B cell (primary cell): ENCODE data around the gene HGFAC. TPM values are rescaled to one million over a fixed set of nuclear protein-coding genes. Genes with fewer than 3 reads are reported as not detected.

ENCODE experiments used
- ATAC-seq: fragments of 200-7000 bp; cut with Tn5 transposase; one replicate; pipeline ENCODE4 v1.10.0; 2021; ENCODE audit warnings: low read depth, mild to moderate bottlenecking, moderate number of reproducible peaks, moderate library complexity
- CTCF ChIA-PET: fragments of 350-600 bp; sonication (Branson Sonifier 250); formaldehyde crosslinking; loops from one replicate; lab custom pipeline; 2021; ENCODE audit warnings: antibody characterized with exemption, inconsistent platforms; lab: Charles Lee
- POLR2A ChIA-PET: fragments of 350-600 bp; sonication (Branson Sonifier 250); formaldehyde crosslinking; loops from one replicate; lab custom pipeline; 2021; ENCODE audit warnings: antibody characterized with exemption; lab: Charles Lee
- DNase-seq: peaks from one replicate; pipeline ENCODE4 v3.0.0; 2013
- H2AFZ ChIP-seq: 2 replicates; pipeline ENCODE4 v1.6.1; 2012; ENCODE audit warnings: mild to moderate bottlenecking, low read depth, low read length; ENCODE audit not compliant: insufficient read depth, poor library complexity, severe bottlenecking
- H3K27ac ChIP-seq, 2 donors: 1 replicate in 1 of 2; 2 replicates in 1 of 2; pipeline ENCODE4 v1.5.1; 2012 to 2013; ENCODE audit warnings: low read length in 2 of 2, mild to moderate bottlenecking in 2 of 2, moderate library complexity in 1 of 2
- H3K27me3 ChIP-seq, 4 experiments: fragments of 200-600 bp in 1 of 4; sonication (generic) in 1 of 4; replicated peaks in 1 of 4; 1 replicate in 2 of 4; 2 replicates in 2 of 4; pipeline versions ENCODE4 v1.6.1 to v1.7.0; 2013 to 2016; ENCODE audit warnings: low read length in 3 of 4, mild to moderate bottlenecking in 2 of 4, mixed read lengths in 1 of 4, moderate library complexity in 1 of 4; ENCODE audit not compliant: insufficient read depth in 4 of 4, control insufficient read depth in 3 of 4; ENCODE audit errors: control extremely low read depth in 1 of 4
- H3K36me3 ChIP-seq, 2 experiments: replicated peaks in 1 of 2; 1 replicate in 1 of 2; 2 replicates in 1 of 2; pipeline versions ENCODE4 v1.6.1 to v1.7.1; 2013; ENCODE audit warnings: low read length in 1 of 2; ENCODE audit not compliant: insufficient read depth in 2 of 2, control insufficient read depth in 1 of 2; ENCODE audit errors: control extremely low read depth in 1 of 2, extremely low read depth in 1 of 2
- H3K4me1 ChIP-seq, 2 donors: fragments of 200-600 bp in 1 of 2; sonication (generic) in 1 of 2; 1 replicate in 1 of 2; 2 replicates in 1 of 2; pipeline versions ENCODE4 v1.5.1 to v1.6.1; 2013 to 2017; ENCODE audit warnings: low read length in 2 of 2; ENCODE audit not compliant: control insufficient read depth in 2 of 2, insufficient read depth in 2 of 2
- H3K4me2 ChIP-seq: replicated peaks from 2 replicates; pipeline ENCODE3; 2012; ENCODE audit warnings: mild to moderate bottlenecking, low read depth, low read length; ENCODE audit not compliant: poor library complexity, severe bottlenecking
- H3K4me3 ChIP-seq, 5 experiments: fragments of 200-600 bp in 1 of 5; sonication (generic) in 1 of 5; 1 replicate in 3 of 5; 2 replicates in 2 of 5; pipeline versions ENCODE4 v1.5.1 to v1.7.0; 2011 to 2016; ENCODE audit warnings: low read length in 4 of 5, mild to moderate bottlenecking in 4 of 5, low read depth in 2 of 5, control low read depth in 1 of 5, moderate library complexity in 1 of 5; ENCODE audit not compliant: insufficient read depth in 1 of 5; ENCODE audit errors: control extremely low read depth in 1 of 5, extremely low read depth in 1 of 5
- H3K79me2 ChIP-seq: fragments of 200-600 bp; sonication (generic); one replicate; pipeline ENCODE4 v1.6.0; 2016; ENCODE audit warnings: low read length; ENCODE audit not compliant: control insufficient read depth, insufficient read depth
- H3K9ac ChIP-seq: fragments of 200-600 bp; sonication (generic); 2 replicates; pipeline ENCODE4 v1.6.1; 2017; ENCODE audit warnings: mild to moderate bottlenecking, low read length, moderate library complexity
- H3K9me3 ChIP-seq, 3 donors: one replicate each; pipeline versions ENCODE4 v1.6.1 to v1.7.1; 2013; ENCODE audit warnings: low read length in 2 of 3; ENCODE audit not compliant: control insufficient read depth in 2 of 3, insufficient read depth in 1 of 3; ENCODE audit errors: control extremely low read depth in 1 of 3
- H4K20me1 ChIP-seq: 2 replicates; pipeline ENCODE4 v1.6.0; 2012; ENCODE audit warnings: mild to moderate bottlenecking, low read length; ENCODE audit not compliant: insufficient read depth, control insufficient read depth, poor library complexity, severe bottlenecking
- H3K27ac Mint-ChIP-seq: one replicate; pipeline ENCODE4 v1.8.0; 2021; ENCODE audit warnings: mixed read lengths
- H3K27me3 Mint-ChIP-seq: one replicate; pipeline ENCODE4 v1.8.0; 2021; ENCODE audit warnings: mixed read lengths
- H3K4me1 Mint-ChIP-seq: one replicate; pipeline ENCODE4 v1.8.0; 2021; ENCODE audit warnings: mixed read lengths
- H3K4me3 Mint-ChIP-seq: one replicate; pipeline ENCODE4 v1.8.0; 2021; ENCODE audit warnings: mixed read lengths
- H3K9me3 Mint-ChIP-seq: one replicate; pipeline ENCODE4 v1.8.0; 2022; ENCODE audit warnings: mixed read lengths; ENCODE audit not compliant: insufficient read depth
- CTCF ChIP-seq: fragments of 200-600 bp; IDR thresholded peaks from one replicate; pipeline ENCODE4 v1.8.0; 2022; ENCODE audit warnings: antibody characterized with exemption, mild to moderate bottlenecking
- EZH2 ChIP-seq: IDR thresholded peaks from 2 replicates; pipeline ENCODE4 v1.6.1; 2012; ENCODE audit warnings: borderline replicate concordance, low read depth, mild to moderate bottlenecking, moderate library complexity, low read length; ENCODE audit not compliant: insufficient read depth, poor library complexity, severe bottlenecking
- WGBS: methylation state at CpG from one replicate; pipeline ENCODE4 v1.1.5; 2013; ENCODE audit warnings: missing lambda C conversion rate; ENCODE audit not compliant: insufficient coverage; 5-methylcytosine and 5-hydroxymethylcytosine counted together
- intact Hi-C: fragments of 100-400 bp; cut with micrococcal nuclease; formaldehyde crosslinking; loops from one replicate; pipeline ENCODE4 v1.10.0; 2022
- polyA plus RNA-seq: library from polyadenylated mRNA; depleted of rRNA; stranded (reverse); fragments of >200 nt; gene quantifications from 2 replicates; pipeline ENCODE4 v1.2.3, GENCODE V29; 2012
- total RNA-seq, 2 donors: library from RNA; stranded (reverse); fragments of 120-200 nt in 1 of 2; gene quantifications; 1 replicate in 1 of 2; 2 replicates in 1 of 2; pipeline versions ENCODE4 v1.2.3 to v1.2.4, GENCODE V29; 2013 to 2022

The HGFAC gene
- total and polyA plus RNA-seq, 2 donors (not counting 1 experiment from before 2014, with no cell fraction given), result not detected

GRCh38 chr4:3473996-3474765, 32.4 kb downstream of the HGFAC start:
- Mint-ChIP-seq H3K9me3 (no peaks in the 10 kb centered on the region), H3K27me3 (no peaks in the 10 kb centered on the region), H3K4me3 (no peak overlapping the region), H3K4me1 (no peaks in the 10 kb centered on the region), H3K27ac (no peak overlapping the region)
- no peaks in the 10 kb centered on the region for H3K9me3 ChIP-seq
- ChIA-PET CTCF (no interaction called here), POLR2A (no interaction called here)
- no peak overlapping the region for H3K9ac ChIP-seq
- no peak overlapping the region for H2AFZ ChIP-seq
- no peaks in the 10 kb centered on the region for H3K36me3 ChIP-seq
- WGBS, result 83% methylated on average over 9 of the region's 13 CpGs
- H3K4me1 ChIP-seq, result no peaks in the 10 kb centered on the region
- no peak overlapping the region for H3K27ac ChIP-seq
- H3K4me2 ChIP-seq, result no peak overlapping the region
- ATAC-seq (no peak), DNase-seq (no peak)
- H3K27me3 ChIP-seq, result peaks cover 0 to 12% (median 1%) of the 10 kb centered on the region in 4 experiments
- H3K79me2 ChIP-seq, result no peaks in the 10 kb centered on the region
- intact Hi-C loops, result no loop called here
- no peaks in the 10 kb centered on the region for H4K20me1 ChIP-seq
- no peak for TF ChIP-seq EZH2
- TF ChIP-seq CTCF, result no peak
- H3K4me3 ChIP-seq, result no peak overlapping the region

DNA sequence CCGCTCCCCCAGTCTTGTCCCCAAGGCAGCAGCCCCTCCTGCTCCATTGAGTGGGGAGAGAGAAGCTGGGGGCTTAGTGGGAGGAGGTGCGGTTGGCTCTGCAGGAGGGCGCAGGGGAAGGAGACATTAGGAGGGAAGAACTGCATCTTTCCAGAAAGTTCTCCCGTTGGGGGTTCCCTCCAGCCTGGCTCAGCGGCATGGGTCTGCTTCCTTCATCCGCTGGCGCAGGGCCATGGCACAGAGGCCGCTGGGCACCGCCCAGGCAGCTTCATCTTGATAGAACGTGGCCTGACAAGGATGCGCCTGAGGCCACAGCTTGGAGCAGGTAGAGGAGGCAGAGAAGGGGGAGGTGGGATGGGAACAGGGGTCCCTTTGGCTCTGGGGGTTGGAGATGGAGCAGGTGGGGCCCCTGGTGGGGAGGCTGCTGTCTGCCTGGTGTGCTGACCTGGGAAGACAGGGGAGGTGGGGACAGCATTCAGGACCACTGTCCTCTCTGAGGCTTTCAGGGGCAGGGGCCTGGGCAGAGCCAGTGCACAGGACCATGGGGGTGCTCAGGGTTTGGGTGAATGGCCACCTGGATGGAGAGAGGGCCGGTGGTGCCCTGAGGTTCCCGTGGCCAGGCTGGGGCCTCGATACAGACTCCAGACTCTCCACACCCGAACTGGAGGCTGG, 33.4 kb downstream of the HGFAC start:
- Mint-ChIP-seq H3K27me3 (no peaks in the 10 kb centered on the region), H3K9me3 (no peaks in the 10 kb centered on the region), H3K4me3 (no peak overlapping the region), H3K27ac (no peak overlapping the region), H3K4me1 (peaks cover 2% of the 10 kb centered on the region)
- ATAC-seq (no peak), DNase-seq (no peak)
- no peak for TF ChIP-seq CTCF
- no peak for TF ChIP-seq EZH2
- no peak overlapping the region for H3K9ac ChIP-seq
- H3K4me1 ChIP-seq, result peaks cover 0 to 2% of the 10 kb centered on the region in 2 donors
- no peak overlapping the region for H2AFZ ChIP-seq
- H3K4me2 ChIP-seq, result no peak overlapping the region
- intact Hi-C loops, result no loop called here
- peaks cover 0 to 12% (median 1%) of the 10 kb centered on the region in 4 experiments for H3K27me3 ChIP-seq
- POLR2A ChIA-PET, result no interaction called here
- H3K4me3 ChIP-seq, result no peak overlapping the region
- H3K9me3 ChIP-seq, result no peaks in the 10 kb centered on the region
- 85% methylated on average over 13 of the region's 15 CpGs for WGBS
- H3K79me2 ChIP-seq, result no peaks in the 10 kb centered on the region
- H3K36me3 ChIP-seq, result no peaks in the 10 kb centered on the region
- CTCF ChIA-PET, result no interaction called here
- no peak overlapping the region for H3K27ac ChIP-seq
- H4K20me1 ChIP-seq, result no peaks in the 10 kb centered on the region
